HepG2 (cell line): ENCODE results near the gene ANKRD11. TPM values are rescaled to one million over a fixed set of nuclear protein-coding genes. Genes with fewer than 3 reads are reported as not detected.

Source experiments
- ARID5B ChIP-seq: IDR thresholded peaks from 2 replicates; pipeline ENCODE4 v1.4.0; 2020; ENCODE audit warnings: mild to moderate bottlenecking, missing genetic modification reagents
- MIER2 ChIP-seq: IDR thresholded peaks from 2 replicates; pipeline ENCODE4 v1.6.1; 2016; ENCODE audit warnings: missing biosample characterization, missing genetic modification reagents
- ZNF362 ChIP-seq: sonication (generic); formaldehyde crosslinking; IDR thresholded peaks from 2 replicates; pipeline ENCODE4 v1.4.0; 2020; ENCODE audit warnings: missing genetic modification reagents, mild to moderate bottlenecking, borderline replicate concordance
- polyA plus RNA-seq, 8 experiments: library from polyadenylated mRNA; depleted of rRNA in 3 of 8; stranded (reverse) in 7 of 8; unstranded in 1 of 8; fragments of >200 nt; fragmentation: Illumina TruSeq in 4 of 8; extraction: Trizol in 4 of 8; gene quantifications; 2 replicates each; pipeline versions ENCODE4 v1.2.1 to v1.2.3, GENCODE V29; 2011 to 2016; ENCODE audit warnings: low read depth in 4 of 8, missing spikeins in 1 of 8, mixed read lengths in 1 of 8; ENCODE audit not compliant: insufficient read depth in 1 of 8
- total RNA-seq, 5 experiments: library from RNA; depleted of rRNA; stranded (reverse); fragments of >200 nt; fragmentation: Illumina TruSeq; extraction: Trizol; gene quantifications; 2 replicates each; pipeline ENCODE4 v1.2.3, GENCODE V29; 2016; ENCODE audit warnings: low read depth in 1 of 5
- TF ChIP-seq, protein P1 (sequence below): sonication (generic); formaldehyde crosslinking; IDR thresholded peaks from 2 replicates; pipeline ENCODE4 v1.5.0; 2020; ENCODE audit warnings: missing genetic modification reagents
- TF ChIP-seq, protein P2 (sequence below): sonication (generic); formaldehyde crosslinking; IDR thresholded peaks from 2 replicates; pipeline ENCODE4 v1.8.1; 2022; ENCODE audit warnings: mild to moderate bottlenecking, missing genetic modification reagents
- TF ChIP-seq, protein P3 (sequence below): sonication (generic); formaldehyde crosslinking; IDR thresholded peaks from 2 replicates; pipeline ENCODE4 v1.5.0; 2020; ENCODE audit warnings: mild to moderate bottlenecking, missing genetic modification reagents, borderline replicate concordance
- TF ChIP-seq, protein P4 (sequence below): IDR thresholded peaks from 2 replicates; pipeline ENCODE4 v1.6.1; 2012; ENCODE audit warnings: low read length, improper control_type of control experiment
- TF ChIP-seq, protein P5 (sequence below): sonication (generic); formaldehyde crosslinking; IDR thresholded peaks from 2 replicates; pipeline ENCODE4 v1.4.0; 2020; ENCODE audit warnings: mild to moderate bottlenecking, low read depth, missing genetic modification reagents
- TF ChIP-seq, protein P6 (sequence below): sonication (generic); formaldehyde crosslinking; IDR thresholded peaks from 2 replicates; pipeline ENCODE4 v1.8.0; 2022; ENCODE audit warnings: missing genetic modification reagents, mild to moderate bottlenecking, inconsistent platforms, borderline replicate concordance

ANKRD11 gene
- total and polyA plus RNA-seq, 2 of the 13 experiments (the other 11 are each of a cell fraction or from before 2014, with no cell fraction given) = 21.4 to 38.4 TPM

GRCh38 chr16:89417352-89417751 lies 73.0 kb downstream of the ANKRD11 start (continued):
- TF ChIP-seq, protein P1, sequence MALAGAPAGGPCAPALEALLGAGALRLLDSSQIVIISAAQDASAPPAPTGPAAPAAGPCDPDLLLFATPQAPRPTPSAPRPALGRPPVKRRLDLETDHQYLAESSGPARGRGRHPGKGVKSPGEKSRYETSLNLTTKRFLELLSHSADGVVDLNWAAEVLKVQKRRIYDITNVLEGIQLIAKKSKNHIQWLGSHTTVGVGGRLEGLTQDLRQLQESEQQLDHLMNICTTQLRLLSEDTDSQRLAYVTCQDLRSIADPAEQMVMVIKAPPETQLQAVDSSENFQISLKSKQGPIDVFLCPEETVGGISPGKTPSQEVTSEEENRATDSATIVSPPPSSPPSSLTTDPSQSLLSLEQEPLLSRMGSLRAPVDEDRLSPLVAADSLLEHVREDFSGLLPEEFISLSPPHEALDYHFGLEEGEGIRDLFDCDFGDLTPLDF (CRISPR knock-in tag) = no peak
- TF ChIP-seq ARID5B (CRISPR knock-in tag) = peak; percentile 73
- 0 out of 2 replicates have a peak, but pooled peaks have one; percentile 22 for TF ChIP-seq MIER2 (CRISPR knock-in tag)
- TF ChIP-seq, protein P2, sequence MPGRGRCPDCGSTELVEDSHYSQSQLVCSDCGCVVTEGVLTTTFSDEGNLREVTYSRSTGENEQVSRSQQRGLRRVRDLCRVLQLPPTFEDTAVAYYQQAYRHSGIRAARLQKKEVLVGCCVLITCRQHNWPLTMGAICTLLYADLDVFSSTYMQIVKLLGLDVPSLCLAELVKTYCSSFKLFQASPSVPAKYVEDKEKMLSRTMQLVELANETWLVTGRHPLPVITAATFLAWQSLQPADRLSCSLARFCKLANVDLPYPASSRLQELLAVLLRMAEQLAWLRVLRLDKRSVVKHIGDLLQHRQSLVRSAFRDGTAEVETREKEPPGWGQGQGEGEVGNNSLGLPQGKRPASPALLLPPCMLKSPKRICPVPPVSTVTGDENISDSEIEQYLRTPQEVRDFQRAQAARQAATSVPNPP = no peak
- TF ChIP-seq, protein P3, sequence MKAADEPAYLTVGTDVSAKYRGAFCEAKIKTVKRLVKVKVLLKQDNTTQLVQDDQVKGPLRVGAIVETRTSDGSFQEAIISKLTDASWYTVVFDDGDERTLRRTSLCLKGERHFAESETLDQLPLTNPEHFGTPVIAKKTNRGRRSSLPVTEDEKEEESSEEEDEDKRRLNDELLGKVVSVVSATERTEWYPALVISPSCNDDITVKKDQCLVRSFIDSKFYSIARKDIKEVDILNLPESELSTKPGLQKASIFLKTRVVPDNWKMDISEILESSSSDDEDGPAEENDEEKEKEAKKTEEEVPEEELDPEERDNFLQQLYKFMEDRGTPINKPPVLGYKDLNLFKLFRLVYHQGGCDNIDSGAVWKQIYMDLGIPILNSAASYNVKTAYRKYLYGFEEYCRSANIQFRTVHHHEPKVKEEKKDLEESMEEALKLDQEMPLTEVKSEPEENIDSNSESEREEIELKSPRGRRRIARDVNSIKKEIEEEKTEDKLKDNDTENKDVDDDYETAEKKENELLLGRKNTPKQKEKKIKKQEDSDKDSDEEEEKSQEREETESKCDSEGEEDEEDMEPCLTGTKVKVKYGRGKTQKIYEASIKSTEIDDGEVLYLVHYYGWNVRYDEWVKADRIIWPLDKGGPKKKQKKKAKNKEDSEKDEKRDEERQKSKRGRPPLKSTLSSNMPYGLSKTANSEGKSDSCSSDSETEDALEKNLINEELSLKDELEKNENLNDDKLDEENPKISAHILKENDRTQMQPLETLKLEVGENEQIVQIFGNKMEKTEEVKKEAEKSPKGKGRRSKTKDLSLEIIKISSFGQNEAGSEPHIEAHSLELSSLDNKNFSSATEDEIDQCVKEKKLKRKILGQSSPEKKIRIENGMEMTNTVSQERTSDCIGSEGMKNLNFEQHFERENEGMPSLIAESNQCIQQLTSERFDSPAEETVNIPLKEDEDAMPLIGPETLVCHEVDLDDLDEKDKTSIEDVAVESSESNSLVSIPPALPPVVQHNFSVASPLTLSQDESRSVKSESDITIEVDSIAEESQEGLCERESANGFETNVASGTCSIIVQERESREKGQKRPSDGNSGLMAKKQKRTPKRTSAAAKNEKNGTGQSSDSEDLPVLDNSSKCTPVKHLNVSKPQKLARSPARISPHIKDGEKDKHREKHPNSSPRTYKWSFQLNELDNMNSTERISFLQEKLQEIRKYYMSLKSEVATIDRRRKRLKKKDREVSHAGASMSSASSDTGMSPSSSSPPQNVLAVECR (CRISPR knock-in tag) = peak; percentile 83
- TF ChIP-seq ZNF362 (CRISPR knock-in tag) = no peak
- TF ChIP-seq, protein P4, sequence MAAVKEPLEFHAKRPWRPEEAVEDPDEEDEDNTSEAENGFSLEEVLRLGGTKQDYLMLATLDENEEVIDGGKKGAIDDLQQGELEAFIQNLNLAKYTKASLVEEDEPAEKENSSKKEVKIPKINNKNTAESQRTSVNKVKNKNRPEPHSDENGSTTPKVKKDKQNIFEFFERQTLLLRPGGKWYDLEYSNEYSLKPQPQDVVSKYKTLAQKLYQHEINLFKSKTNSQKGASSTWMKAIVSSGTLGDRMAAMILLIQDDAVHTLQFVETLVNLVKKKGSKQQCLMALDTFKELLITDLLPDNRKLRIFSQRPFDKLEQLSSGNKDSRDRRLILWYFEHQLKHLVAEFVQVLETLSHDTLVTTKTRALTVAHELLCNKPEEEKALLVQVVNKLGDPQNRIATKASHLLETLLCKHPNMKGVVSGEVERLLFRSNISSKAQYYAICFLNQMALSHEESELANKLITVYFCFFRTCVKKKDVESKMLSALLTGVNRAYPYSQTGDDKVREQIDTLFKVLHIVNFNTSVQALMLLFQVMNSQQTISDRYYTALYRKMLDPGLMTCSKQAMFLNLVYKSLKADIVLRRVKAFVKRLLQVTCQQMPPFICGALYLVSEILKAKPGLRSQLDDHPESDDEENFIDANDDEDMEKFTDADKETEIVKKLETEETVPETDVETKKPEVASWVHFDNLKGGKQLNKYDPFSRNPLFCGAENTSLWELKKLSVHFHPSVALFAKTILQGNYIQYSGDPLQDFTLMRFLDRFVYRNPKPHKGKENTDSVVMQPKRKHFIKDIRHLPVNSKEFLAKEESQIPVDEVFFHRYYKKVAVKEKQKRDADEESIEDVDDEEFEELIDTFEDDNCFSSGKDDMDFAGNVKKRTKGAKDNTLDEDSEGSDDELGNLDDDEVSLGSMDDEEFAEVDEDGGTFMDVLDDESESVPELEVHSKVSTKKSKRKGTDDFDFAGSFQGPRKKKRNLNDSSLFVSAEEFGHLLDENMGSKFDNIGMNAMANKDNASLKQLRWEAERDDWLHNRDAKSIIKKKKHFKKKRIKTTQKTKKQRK = no peak
- TF ChIP-seq, protein P5, sequence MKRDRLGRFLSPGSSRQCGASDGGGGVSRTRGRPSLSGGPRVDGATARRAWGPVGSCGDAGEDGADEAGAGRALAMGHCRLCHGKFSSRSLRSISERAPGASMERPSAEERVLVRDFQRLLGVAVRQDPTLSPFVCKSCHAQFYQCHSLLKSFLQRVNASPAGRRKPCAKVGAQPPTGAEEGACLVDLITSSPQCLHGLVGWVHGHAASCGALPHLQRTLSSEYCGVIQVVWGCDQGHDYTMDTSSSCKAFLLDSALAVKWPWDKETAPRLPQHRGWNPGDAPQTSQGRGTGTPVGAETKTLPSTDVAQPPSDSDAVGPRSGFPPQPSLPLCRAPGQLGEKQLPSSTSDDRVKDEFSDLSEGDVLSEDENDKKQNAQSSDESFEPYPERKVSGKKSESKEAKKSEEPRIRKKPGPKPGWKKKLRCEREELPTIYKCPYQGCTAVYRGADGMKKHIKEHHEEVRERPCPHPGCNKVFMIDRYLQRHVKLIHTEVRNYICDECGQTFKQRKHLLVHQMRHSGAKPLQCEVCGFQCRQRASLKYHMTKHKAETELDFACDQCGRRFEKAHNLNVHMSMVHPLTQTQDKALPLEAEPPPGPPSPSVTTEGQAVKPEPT = no peak
- TF ChIP-seq, protein P6, sequence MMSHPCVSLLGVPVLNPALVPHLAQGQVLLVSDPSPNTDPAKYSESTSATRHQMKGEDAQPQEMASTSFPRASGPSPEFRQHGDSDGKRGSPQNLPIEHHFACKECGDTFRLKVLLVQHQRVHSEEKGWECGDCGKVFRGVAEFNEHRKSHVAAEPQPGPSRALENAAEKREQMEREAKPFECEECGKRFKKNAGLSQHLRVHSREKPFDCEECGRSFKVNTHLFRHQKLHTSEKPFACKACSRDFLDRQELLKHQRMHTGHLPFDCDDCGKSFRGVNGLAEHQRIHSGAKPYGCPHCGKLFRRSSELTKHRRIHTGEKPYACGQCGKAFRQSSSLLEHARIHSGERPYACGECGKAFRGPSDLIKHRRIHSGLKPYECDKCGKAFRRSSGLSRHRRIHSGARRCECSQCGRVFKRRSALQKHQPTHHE (CRISPR knock-in tag) = no peak
